K562 (cell line): ENCODE results near the gene LCP2. TPM values are rescaled to one million over a fixed set of nuclear protein-coding genes. Genes with fewer than 3 reads are reported as not detected.

Experiments
- POLR2B ChIP-seq: fragments of 450-650 bp; IDR thresholded peaks from 2 replicates; pipeline ENCODE4 v1.6.1; 2018; ENCODE audit warnings: low read depth; ENCODE audit not compliant: partially characterized antibody
- SMC3 ChIP-seq: conservative IDR thresholded peaks from 2 replicates; pipeline ENCODE4 v1.6.1; 2011; ENCODE audit warnings: low read depth, low read length, improper control_type of control experiment; ENCODE audit not compliant: insufficient read depth
- SP1 ChIP-seq: sonication (generic); formaldehyde crosslinking; IDR thresholded peaks from 2 replicates; pipeline ENCODE4 v1.8.1; 2022; ENCODE audit warnings: mild to moderate bottlenecking, missing genetic modification reagents
- SRSF3 ChIP-seq: fragments of 200-400 bp; formaldehyde crosslinking; IDR thresholded peaks from 2 replicates; pipeline ENCODE4 v1.6.1; 2016; ENCODE audit warnings: mild to moderate bottlenecking, low read length, moderate library complexity; ENCODE audit not compliant: insufficient read depth
- TAF9B ChIP-seq: fragments of 450-650 bp; IDR thresholded peaks from 2 replicates; pipeline ENCODE4 v1.6.1; 2018; ENCODE audit warnings: mild to moderate bottlenecking; ENCODE audit not compliant: partially characterized antibody
- TEAD2 ChIP-seq: fragments of 450-650 bp; IDR thresholded peaks from 2 replicates; pipeline ENCODE4 v1.6.1; 2016; ENCODE audit warnings: missing genetic modification characterization, control low read depth, missing compliant biosample characterization
- XRCC5 ChIP-seq: fragments of 200-400 bp; formaldehyde crosslinking; IDR thresholded peaks from 2 replicates; pipeline ENCODE4 v1.6.1; 2017; ENCODE audit warnings: low read depth, mild to moderate bottlenecking, low read length
- ZKSCAN3 ChIP-seq: fragments of 250-450 bp; sonication (Bioruptor Pico); IDR thresholded peaks from 2 replicates; pipeline ENCODE4 v1.4.0; 2020
- ZNF134 ChIP-seq: fragments of 250-450 bp; sonication (Bioruptor Pico); conservative IDR thresholded peaks from 2 replicates; pipeline ENCODE4 v1.4.0; 2020
- ZNF408 ChIP-seq: fragments of 250-450 bp; sonication (Bioruptor Pico); IDR thresholded peaks from 2 replicates; pipeline ENCODE4 v1.4.0; 2020; ENCODE audit warnings: low read depth, mild to moderate bottlenecking, moderate library complexity
- ZNF431 ChIP-seq: sonication (generic); formaldehyde crosslinking; IDR thresholded peaks from 2 replicates; pipeline ENCODE4 v1.8.0; 2022; ENCODE audit warnings: mild to moderate bottlenecking, missing genetic modification reagents
- ZNF717 ChIP-seq: fragments of 250-450 bp; sonication (Bioruptor Pico); IDR thresholded peaks from 2 replicates; pipeline ENCODE4 v1.5.0; 2021
- polyA plus RNA-seq, 8 experiments: library from polyadenylated mRNA; depleted of rRNA in 4 of 8; stranded (reverse) in 5 of 8; unstranded in 3 of 8; fragments of >200 nt; fragmentation: Nextera tagmentation in 2 of 8; fragmentation: Illumina TruSeq in 1 of 8; extraction: Ambion mirVana in 2 of 8; extraction: Trizol in 1 of 8; gene quantifications; 2 replicates each; pipeline versions ENCODE4 v1.2.1 to v1.2.3, GENCODE V29; 2011 to 2014; ENCODE audit warnings: inconsistent platforms in 1 of 8, missing spikeins in 1 of 8
- total RNA-seq, 7 experiments: library from RNA; depleted of rRNA in 6 of 7; stranded (reverse); fragments of >200 nt in 6 of 7; fragmentation: Illumina TruSeq in 2 of 7; extraction: Trizol in 2 of 7; gene quantifications; 2 replicates each; pipeline versions ENCODE4 v1.2.1 to v1.2.3, GENCODE V29; 2011 to 2021; ENCODE audit warnings: low replicate concordance in 1 of 7
- TF ChIP-seq, protein P1 (sequence below): fragments of 250-450 bp; sonication (Bioruptor Pico); IDR thresholded peaks from 2 replicates; pipeline ENCODE4 v1.5.0; 2021
- TF ChIP-seq, protein P2 (sequence below): fragments of 250-450 bp; sonication (Bioruptor Pico); IDR thresholded peaks from 2 replicates; pipeline ENCODE4 v1.8.0; 2021; ENCODE audit warnings: moderate library complexity, mild to moderate bottlenecking, inconsistent platforms
- TF ChIP-seq, protein P3 (sequence below): sonication (generic); formaldehyde crosslinking; IDR thresholded peaks from 2 replicates; pipeline ENCODE4 v1.8.1; 2022; ENCODE audit warnings: missing genetic modification reagents
- TF ChIP-seq, protein P4 (sequence below): IDR thresholded peaks from 2 replicates; pipeline ENCODE4 v1.6.1; 2014; ENCODE audit warnings: antibody characterized with exemption

The LCP2 gene
- total and polyA plus RNA-seq, 9 of the 15 experiments (the other 6 are each of a cell fraction or from before 2014, with no cell fraction given) = 4.0 to 31.3 (median 14.6) TPM

DNA sequence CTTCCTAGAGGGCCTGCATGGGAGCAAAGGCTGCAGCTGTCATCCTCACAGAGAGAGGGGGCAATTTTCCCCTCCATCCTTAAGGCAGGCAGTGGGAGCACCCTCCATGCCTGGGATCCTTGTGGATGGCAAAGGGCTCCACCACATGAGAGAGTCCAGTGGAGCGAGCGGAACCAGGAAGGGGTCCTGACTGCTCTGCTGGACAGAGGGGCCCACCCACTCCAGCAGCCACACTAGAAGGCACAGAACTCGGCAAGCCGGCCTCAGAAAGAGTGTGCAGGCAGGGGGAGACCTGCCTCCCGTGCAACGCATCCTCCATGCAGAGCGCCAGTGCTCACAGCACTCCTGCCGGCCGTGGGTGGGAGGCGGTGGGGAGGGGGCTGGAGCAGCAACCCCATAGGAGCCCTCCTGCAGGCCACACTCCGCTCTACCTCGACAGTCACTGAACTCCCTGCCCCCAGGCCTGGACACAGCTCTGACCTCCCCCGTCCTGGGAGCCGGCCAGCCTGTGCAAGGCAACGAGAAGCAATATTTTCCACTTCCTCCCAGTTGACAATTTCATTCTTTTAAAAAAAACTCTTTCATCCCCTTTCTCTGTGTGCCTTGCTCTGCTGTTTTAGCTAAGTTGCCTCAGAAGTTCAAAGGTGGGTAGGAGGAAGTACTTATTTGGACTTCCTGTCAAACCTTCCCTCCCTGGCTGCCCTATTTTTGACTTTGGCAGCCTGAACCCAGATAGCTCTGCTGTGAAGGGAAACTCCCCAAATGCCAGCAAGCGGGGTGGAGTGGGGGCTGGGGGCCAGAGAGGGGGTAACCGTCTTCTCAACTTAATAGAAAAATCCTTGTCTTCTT is 5.3 kb upstream of the LCP2 start (continued):
- TF ChIP-seq, protein P1, sequence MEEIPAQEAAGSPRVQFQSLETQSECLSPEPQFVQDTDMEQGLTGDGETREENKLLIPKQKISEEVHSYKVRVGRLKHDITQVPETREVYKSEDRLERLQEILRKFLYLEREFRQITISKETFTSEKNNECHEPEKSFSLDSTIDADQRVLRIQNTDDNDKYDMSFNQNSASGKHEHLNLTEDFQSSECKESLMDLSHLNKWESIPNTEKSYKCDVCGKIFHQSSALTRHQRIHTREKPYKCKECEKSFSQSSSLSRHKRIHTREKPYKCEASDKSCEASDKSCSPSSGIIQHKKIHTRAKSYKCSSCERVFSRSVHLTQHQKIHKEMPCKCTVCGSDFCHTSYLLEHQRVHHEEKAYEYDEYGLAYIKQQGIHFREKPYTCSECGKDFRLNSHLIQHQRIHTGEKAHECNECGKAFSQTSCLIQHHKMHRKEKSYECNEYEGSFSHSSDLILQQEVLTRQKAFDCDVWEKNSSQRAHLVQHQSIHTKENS (CRISPR knock-in tag) = no peak
- no peak for TF ChIP-seq TAF9B
- no peak for TF ChIP-seq XRCC5
- TF ChIP-seq ZKSCAN3 = no peak
- no peak for TF ChIP-seq TEAD2
- TF ChIP-seq SP1 (CRISPR knock-in tag) = no peak
- TF ChIP-seq ZNF134 (CRISPR knock-in tag) = no peak
- no peak for TF ChIP-seq SRSF3
- TF ChIP-seq, protein P2, sequence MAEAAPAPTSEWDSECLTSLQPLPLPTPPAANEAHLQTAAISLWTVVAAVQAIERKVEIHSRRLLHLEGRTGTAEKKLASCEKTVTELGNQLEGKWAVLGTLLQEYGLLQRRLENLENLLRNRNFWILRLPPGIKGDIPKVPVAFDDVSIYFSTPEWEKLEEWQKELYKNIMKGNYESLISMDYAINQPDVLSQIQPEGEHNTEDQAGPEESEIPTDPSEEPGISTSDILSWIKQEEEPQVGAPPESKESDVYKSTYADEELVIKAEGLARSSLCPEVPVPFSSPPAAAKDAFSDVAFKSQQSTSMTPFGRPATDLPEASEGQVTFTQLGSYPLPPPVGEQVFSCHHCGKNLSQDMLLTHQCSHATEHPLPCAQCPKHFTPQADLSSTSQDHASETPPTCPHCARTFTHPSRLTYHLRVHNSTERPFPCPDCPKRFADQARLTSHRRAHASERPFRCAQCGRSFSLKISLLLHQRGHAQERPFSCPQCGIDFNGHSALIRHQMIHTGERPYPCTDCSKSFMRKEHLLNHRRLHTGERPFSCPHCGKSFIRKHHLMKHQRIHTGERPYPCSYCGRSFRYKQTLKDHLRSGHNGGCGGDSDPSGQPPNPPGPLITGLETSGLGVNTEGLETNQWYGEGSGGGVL (CRISPR knock-in tag) = no peak
- TF ChIP-seq ZNF431 (CRISPR knock-in tag) = no peak
- TF ChIP-seq ZNF717 (CRISPR knock-in tag) = no peak
- TF ChIP-seq, protein P3, sequence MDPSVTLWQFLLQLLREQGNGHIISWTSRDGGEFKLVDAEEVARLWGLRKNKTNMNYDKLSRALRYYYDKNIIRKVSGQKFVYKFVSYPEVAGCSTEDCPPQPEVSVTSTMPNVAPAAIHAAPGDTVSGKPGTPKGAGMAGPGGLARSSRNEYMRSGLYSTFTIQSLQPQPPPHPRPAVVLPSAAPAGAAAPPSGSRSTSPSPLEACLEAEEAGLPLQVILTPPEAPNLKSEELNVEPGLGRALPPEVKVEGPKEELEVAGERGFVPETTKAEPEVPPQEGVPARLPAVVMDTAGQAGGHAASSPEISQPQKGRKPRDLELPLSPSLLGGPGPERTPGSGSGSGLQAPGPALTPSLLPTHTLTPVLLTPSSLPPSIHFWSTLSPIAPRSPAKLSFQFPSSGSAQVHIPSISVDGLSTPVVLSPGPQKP (CRISPR knock-in tag) = peak; percentile 93
- TF ChIP-seq SMC3 = no peak
- TF ChIP-seq, protein P4, sequence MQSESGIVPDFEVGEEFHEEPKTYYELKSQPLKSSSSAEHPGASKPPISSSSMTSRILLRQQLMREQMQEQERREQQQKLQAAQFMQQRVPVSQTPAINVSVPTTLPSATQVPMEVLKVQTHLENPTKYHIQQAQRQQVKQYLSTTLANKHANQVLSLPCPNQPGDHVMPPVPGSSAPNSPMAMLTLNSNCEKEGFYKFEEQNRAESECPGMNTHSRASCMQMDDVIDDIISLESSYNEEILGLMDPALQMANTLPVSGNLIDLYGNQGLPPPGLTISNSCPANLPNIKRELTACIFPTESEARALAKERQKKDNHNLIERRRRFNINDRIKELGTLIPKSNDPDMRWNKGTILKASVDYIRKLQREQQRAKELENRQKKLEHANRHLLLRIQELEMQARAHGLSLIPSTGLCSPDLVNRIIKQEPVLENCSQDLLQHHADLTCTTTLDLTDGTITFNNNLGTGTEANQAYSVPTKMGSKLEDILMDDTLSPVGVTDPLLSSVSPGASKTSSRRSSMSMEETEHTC = no peak
- TF ChIP-seq POLR2B = no peak
- no peak for TF ChIP-seq ZNF408 (CRISPR knock-in tag)
